Lower leg skin (tissue), 3 donors: ENCODE measurements around the gene GAREM1.

Source experiments
- POLR2A ChIP-seq, 2 donors: fragments of 450-650 bp; IDR thresholded peaks; one replicate each; pipeline ENCODE4 v1.6.1; 2016 to 2017; ENCODE audit warnings: antibody characterized with exemption in 2 of 2, mild to moderate bottlenecking in 1 of 2, moderate library complexity in 1 of 2
- TF ChIP-seq, protein P1 (sequence below), 3 donors: fragments of 450-650 bp; IDR thresholded peaks; one replicate each; pipeline ENCODE4 v1.5.1; 2016; ENCODE audit warnings: antibody characterized with exemption in 3 of 3, mild to moderate bottlenecking in 3 of 3, moderate library complexity in 2 of 3

DNA sequence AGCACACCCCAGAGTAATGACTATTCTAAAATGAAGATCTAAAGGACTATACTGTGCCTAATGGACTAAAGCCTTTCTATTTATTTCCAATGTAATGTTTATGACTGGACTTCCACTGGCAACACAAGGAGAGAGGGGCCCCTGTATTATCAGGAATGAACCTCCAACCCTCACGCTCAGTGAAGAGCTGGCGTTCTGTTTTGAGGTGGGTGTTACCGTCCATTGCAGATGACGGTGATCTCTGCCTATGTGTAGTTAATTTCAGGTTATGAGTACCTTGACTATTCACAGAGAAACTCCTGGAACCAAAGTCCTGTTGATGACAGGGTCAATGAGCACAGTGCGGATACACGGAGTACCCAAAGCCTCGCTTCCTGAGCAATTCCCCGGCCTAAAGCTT is 195.5 kb downstream of the GAREM1 start:
- TF ChIP-seq, protein P1, sequence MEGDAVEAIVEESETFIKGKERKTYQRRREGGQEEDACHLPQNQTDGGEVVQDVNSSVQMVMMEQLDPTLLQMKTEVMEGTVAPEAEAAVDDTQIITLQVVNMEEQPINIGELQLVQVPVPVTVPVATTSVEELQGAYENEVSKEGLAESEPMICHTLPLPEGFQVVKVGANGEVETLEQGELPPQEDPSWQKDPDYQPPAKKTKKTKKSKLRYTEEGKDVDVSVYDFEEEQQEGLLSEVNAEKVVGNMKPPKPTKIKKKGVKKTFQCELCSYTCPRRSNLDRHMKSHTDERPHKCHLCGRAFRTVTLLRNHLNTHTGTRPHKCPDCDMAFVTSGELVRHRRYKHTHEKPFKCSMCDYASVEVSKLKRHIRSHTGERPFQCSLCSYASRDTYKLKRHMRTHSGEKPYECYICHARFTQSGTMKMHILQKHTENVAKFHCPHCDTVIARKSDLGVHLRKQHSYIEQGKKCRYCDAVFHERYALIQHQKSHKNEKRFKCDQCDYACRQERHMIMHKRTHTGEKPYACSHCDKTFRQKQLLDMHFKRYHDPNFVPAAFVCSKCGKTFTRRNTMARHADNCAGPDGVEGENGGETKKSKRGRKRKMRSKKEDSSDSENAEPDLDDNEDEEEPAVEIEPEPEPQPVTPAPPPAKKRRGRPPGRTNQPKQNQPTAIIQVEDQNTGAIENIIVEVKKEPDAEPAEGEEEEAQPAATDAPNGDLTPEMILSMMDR (IDR thresholded peaks at IDR 0.05), result no peak
- no peak for TF ChIP-seq POLR2A (IDR thresholded peaks at IDR 0.05)
